NT2/D1 (cell line): Measurements from ENCODE around the gene WDR5.

Source experiments
- YY1 ChIP-seq: IDR thresholded peaks from 2 replicates; pipeline ENCODE4 v1.6.1; 2011; ENCODE audit not compliant: insufficient read length, insufficient read depth
- ZNF274 ChIP-seq: IDR thresholded peaks from 2 replicates; pipeline ENCODE4 v1.6.1; 2011; ENCODE audit warnings: mild to moderate bottlenecking, low read depth, low read length

DNA sequence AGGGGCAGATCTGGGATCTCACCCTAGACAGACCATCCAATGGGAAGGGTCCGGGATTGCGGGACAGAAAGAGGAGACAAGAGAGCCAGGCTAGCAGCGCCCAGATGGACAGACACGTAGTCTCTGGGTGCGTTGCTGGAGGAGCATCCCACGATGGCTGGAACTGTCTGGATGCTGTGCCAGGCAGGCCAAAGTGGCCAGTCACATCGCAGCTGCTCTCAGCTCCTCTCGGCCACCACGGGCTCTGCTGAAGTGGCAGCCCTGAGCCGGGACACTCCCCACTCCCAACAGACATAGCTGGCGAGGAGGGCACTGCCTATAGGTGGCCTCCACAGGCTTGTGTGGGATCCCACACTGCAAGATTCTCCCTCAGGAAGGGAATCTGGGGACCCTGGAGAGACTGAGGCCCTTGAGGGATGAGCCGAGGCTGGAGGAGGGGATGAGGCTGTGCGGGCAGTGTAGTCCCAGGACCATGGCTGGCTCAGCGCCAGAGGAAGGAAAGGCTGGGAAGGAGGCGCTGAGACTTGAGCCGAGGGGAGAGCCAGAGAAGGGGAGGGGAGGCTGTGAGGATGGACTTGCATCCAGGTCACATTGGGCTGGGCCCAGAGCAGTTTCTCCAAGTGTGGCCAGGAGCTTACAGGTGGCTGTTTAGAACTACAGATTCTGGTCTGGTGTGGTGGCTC is 10.3 kb upstream of the WDR5 start:
- TF ChIP-seq ZNF274 (no peak), YY1 (no peak)
